ENCODE data around the gene ADAMTS1.

- no peak for TF ChIP-seq CTCF (IDR thresholded peaks at IDR 0.05)
- no peak for TF ChIP-seq EZH2 (IDR thresholded peaks at IDR 0.05)
- TF ChIP-seq EZH2phosphoT487 (IDR thresholded peaks at IDR 0.05): no peak
Observed at GRCh38 chr21:26833460-26833939, 11.7 kb downstream of the ADAMTS1 start.

Data from neural progenitor cell (in vitro differentiated cells).